Measurements from ENCODE around the gene EFL1. TPM values are rescaled to one million over a fixed set of nuclear protein-coding genes. Genes with fewer than 3 reads are reported as not detected.

EFL1 gene
- total and polyA plus RNA-seq, 11 donors = 3.5 to 19.2 (median 15.6) TPM

DNA sequence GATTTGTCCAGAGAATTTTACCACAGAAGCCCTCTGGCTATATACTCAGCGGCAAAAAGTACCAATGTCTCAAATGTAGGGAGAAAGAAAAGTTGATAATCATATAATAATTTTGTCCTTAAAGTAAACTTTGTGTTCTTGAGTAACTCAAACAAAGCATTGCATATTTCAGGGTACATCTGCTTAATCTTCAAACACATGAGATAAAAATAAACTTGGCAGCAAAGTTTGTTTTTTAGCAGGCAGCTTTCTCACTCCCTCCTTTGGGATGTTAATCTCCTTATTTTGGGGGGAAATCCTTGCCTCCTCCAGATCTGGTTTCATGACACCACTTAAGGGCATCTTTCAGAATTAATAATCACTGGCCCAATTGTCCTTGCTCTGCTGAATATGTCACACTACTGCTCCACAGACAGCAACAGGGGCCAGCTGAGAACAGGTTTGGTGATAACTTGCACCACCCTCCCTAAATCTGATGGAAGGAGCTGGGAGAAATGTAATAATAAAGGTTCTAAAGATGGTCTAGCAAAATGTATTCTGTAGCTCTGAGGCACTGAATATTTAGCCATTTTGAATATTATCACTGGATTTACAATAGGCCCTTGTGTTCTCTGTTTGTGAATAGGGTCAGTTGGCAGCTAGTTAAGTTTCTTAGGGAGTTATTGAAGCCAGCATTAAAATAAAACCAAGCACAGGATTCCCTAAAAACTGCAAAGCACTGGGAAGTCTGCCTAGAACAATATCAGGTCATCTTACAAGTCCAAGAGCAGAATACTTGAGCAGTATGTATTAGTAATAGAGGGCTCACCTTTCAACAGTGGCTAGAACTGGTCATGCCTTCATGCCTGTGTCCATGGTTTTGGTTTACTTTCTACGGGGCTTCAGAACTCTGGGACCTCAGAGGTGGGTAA, 79.2 kb downstream of the EFL1 start:
- whole genome bisulfite sequencing, 4 donors = 68 to 86% (median 79%) methylated on average over 2 of the region's 2 CpGs
- Histone ChIP-seq H3K27me3 (no peaks in the 10 kb centered on the region), H3K4me3 (no peak overlapping the region), H3K27ac (peak overlapping the region in 3 of 12 donors; percentile 1 to 27 (median 1)), H3K9me3 (no peaks in the 10 kb centered on the region), H3K4me1 (peaks cover 0 to 26% (median 18%) of the 10 kb centered on the region in 12 donors), H3K36me3 (no peaks in the 10 kb centered on the region)
- intact Hi-C loops (cut with DNase I) = no loop called here
- no peak for DNase-seq
- peak; percentile 47 to 69 (median 56) for ATAC-seq
- TF ChIP-seq, protein P1, sequence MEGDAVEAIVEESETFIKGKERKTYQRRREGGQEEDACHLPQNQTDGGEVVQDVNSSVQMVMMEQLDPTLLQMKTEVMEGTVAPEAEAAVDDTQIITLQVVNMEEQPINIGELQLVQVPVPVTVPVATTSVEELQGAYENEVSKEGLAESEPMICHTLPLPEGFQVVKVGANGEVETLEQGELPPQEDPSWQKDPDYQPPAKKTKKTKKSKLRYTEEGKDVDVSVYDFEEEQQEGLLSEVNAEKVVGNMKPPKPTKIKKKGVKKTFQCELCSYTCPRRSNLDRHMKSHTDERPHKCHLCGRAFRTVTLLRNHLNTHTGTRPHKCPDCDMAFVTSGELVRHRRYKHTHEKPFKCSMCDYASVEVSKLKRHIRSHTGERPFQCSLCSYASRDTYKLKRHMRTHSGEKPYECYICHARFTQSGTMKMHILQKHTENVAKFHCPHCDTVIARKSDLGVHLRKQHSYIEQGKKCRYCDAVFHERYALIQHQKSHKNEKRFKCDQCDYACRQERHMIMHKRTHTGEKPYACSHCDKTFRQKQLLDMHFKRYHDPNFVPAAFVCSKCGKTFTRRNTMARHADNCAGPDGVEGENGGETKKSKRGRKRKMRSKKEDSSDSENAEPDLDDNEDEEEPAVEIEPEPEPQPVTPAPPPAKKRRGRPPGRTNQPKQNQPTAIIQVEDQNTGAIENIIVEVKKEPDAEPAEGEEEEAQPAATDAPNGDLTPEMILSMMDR (IDR thresholded peaks at IDR 0.05) = no peak
- no peak for TF ChIP-seq POLR2A (IDR thresholded peaks at IDR 0.05)

- H3K4me3 ChIP-seq = no peak overlapping the region
- ATAC-seq = no peak
- no peaks in the 10 kb centered on the region for H3K36me3 ChIP-seq
- H3K27me3 ChIP-seq = no peaks in the 10 kb centered on the region
- H3K4me1 ChIP-seq = peaks cover 0 to 36% (median 18%) of the 10 kb centered on the region in 12 donors
- no peak for DNase-seq
- TF ChIP-seq POLR2A (IDR thresholded peaks at IDR 0.05) = no peak
- TF ChIP-seq, protein P1 (IDR thresholded peaks at IDR 0.05) = no peak
- WGBS, 4 donors = 79 to 95% (median 86%) methylated on average over 2 of the region's 2 CpGs
- no peaks in the 10 kb centered on the region for H3K9me3 ChIP-seq
- no peak overlapping the region for H3K27ac ChIP-seq
- intact Hi-C loops (cut with DNase I) = no loop called here
Measured at GRCh38 chr15:82181371-82181770, 81.2 kb downstream of the EFL1 start.

- ATAC-seq (no peak), DNase-seq (no peak)
- Histone ChIP-seq H3K27ac (no peak overlapping the region), H3K4me3 (no peak overlapping the region), H3K36me3 (no peaks in the 10 kb centered on the region), H3K27me3 (no peaks in the 10 kb centered on the region), H3K4me1 (peaks cover 0 to 18% (median 4%) of the 10 kb centered on the region in 12 donors), H3K9me3 (no peaks in the 10 kb centered on the region)
- TF ChIP-seq, protein P1 (IDR thresholded peaks at IDR 0.05) = no peak
- TF ChIP-seq POLR2A (IDR thresholded peaks at IDR 0.05) = no peak
- 40 to 55% (median 47%) methylated on average over 2 of the region's 2 CpGs for WGBS, 4 donors
- intact Hi-C loops (cut with DNase I) = loop anchor here in 1 of 10 donors (2.0 kb wide), 1 partner anchor 15 kb away; no protein-coding TSS in a partner anchor
Measured at GRCh38 chr15:82178061-82178460, 84.5 kb downstream of the EFL1 start.

DNA sequence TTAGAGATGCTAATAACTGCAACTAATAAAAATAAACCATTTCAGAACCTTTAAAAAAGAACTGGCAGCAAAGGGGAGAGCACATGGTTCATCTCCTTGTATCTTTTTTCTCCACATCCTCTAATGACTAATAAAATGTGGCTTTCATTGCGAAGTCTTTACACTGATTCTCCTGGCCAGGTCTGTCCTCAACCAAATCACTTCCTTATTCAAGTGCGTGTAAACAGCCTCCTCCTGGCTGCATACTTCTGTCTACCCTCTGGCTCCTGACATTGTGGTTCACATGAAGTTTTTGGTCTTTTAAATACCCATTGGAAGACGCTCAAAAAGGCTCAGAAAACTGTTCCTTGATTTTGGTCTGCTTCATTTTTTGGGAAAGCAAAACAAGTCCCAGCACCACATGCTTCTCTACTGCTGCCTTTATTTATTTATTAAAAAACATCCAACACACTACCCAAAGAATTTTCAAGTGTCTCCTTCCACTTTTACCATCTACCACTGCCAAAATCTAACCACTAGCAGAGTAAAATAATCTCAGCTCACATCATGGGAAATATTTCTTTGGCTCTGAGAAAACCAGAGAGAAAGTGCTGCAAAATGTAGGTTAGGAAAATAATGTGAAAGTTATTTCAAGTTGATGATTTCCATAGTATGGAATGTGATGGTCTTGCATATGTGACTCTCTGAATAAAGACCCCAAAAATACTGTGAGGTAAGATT, 85.1 kb downstream of the EFL1 start:
- DNase-seq = no peak
- 75 to 94% (median 83%) methylated on average over 3 of the region's 3 CpGs for WGBS, 4 donors

More for the DNA sequence above, 85.1 kb downstream of the EFL1 start:
- Histone ChIP-seq H3K27ac (no peak overlapping the region), H3K9me3 (no peaks in the 10 kb centered on the region), H3K4me1 (peaks cover 0 to 14% (median 0%) of the 10 kb centered on the region in 12 donors), H3K4me3 (no peak overlapping the region), H3K27me3 (no peaks in the 10 kb centered on the region), H3K36me3 (no peaks in the 10 kb centered on the region)
- TF ChIP-seq, protein P1 (IDR thresholded peaks at IDR 0.05) = no peak
- TF ChIP-seq POLR2A (IDR thresholded peaks at IDR 0.05) = no peak
- intact Hi-C loops (cut with DNase I) = loop anchor here in 1 of 10 donors (2.0 kb wide), 1 partner anchor 15 kb away; no protein-coding TSS in a partner anchor
- no peak for ATAC-seq

All from heart left ventricle (tissue), 16 donors.